Measurements from ENCODE around the gene ZNF136. TPM values are rescaled to one million over a fixed set of nuclear protein-coding genes. Genes with fewer than 3 reads are reported as not detected.
A peak's percentile ranks its signal among the peaks of the same experiment; 100 is the strongest.

Gene ZNF136
- 10 to 100 TPM in 2 of 4 donors, 1 to 10 TPM in 2; 5.4 to 14.5 (median 11.2) TPM for total RNA-seq

GRCh38 chr19:12162882-12163806 lies at the start of gene ZNF136:
TSS of gene ZNF136 (plus strand) at chr19:12163096. CDS start at chr19:12163204, 108 bp downstream.
- 0% methylated on average over 29 to 42 of the region's 57 CpGs for WGBS, 2 donors
- DNase-seq (ENCODE audit: low spot score in 2 of 2) = peak; percentile 93 to 99
- intact Hi-C loops (cut with DNase I; ENCODE audit: low total_unique reads) = no loop called here
- peak within 1 kb of the TSS; percentile 92 for H3K4me3 ChIP-seq (ENCODE audit: low read depth, poor library complexity, severe bottlenecking)
- TF ChIP-seq POLR2A (IDR thresholded peaks at IDR 0.05) (peak in 1 of 2 donors; percentile 11), CTCF (IDR thresholded peaks at IDR 0.05) (no peak)

GRCh38 chr19:12113121-12113520 lies 49.8 kb upstream of the ZNF136 start:
- no peak for TF ChIP-seq POLR2A (IDR thresholded peaks at IDR 0.05)
- TF ChIP-seq CTCF (IDR thresholded peaks at IDR 0.05) = no peak

GRCh38 chr19:12117201-12117970 lies 45.5 kb upstream of the ZNF136 start:
- H3K4me3 ChIP-seq (ENCODE audit: low read depth, poor library complexity, severe bottlenecking) = no peak overlapping the region
- WGBS, 2 donors = 74 to 82% methylated on average over 29 to 32 of the region's 33 CpGs
- no peak for DNase-seq (ENCODE audit: low spot score in 2 of 2)
- intact Hi-C loops (cut with DNase I; ENCODE audit: low total_unique reads) = no loop called here
- TF ChIP-seq POLR2A (IDR thresholded peaks at IDR 0.05) = no peak
- no peak for TF ChIP-seq CTCF (IDR thresholded peaks at IDR 0.05)

More at GRCh38 chr19:12113121-12113520, 49.8 kb upstream of the ZNF136 start:
- no peak for DNase-seq (ENCODE audit: low spot score in 2 of 2)
- WGBS, 2 donors = 88 to 93% methylated on average over 5 of the region's 5 CpGs
- H3K4me3 ChIP-seq (ENCODE audit: low read depth, poor library complexity, severe bottlenecking) = no peak overlapping the region
- intact Hi-C loops (cut with DNase I; ENCODE audit: low total_unique reads) = no loop called here

- no peak overlapping the region for H3K4me3 ChIP-seq (ENCODE audit: low read depth, poor library complexity, severe bottlenecking)
- WGBS, 2 donors = 32 to 35% methylated on average over 2 of the region's 2 CpGs
- TF ChIP-seq POLR2A (IDR thresholded peaks at IDR 0.05) (no peak), CTCF (IDR thresholded peaks at IDR 0.05) (no peak)
- no peak for DNase-seq (ENCODE audit: low spot score in 2 of 2)
- intact Hi-C loops (cut with DNase I; ENCODE audit: low total_unique reads) = no loop called here
Observed at GRCh38 chr19:12126707-12127106, 36.2 kb upstream of the ZNF136 start.

- no peak overlapping the region for H3K4me3 ChIP-seq (ENCODE audit: low read depth, poor library complexity, severe bottlenecking)
- DNase-seq (ENCODE audit: low spot score in 2 of 2) = no peak
- WGBS, 2 donors = 96 to 97% methylated on average over 3 of the region's 3 CpGs
- intact Hi-C loops (cut with DNase I; ENCODE audit: low total_unique reads) = loop anchor here (10.0 kb wide), 1 partner anchor 58 kb away; no protein-coding TSS in a partner anchor
- TF ChIP-seq POLR2A (IDR thresholded peaks at IDR 0.05) (no peak), CTCF (IDR thresholded peaks at IDR 0.05) (no peak)
Observed at GRCh38 chr19:12133069-12133468, 29.8 kb upstream of the ZNF136 start.
